Karpas-422 (cell line): ENCODE data around the gene AGRN. TPM values are rescaled to one million over a fixed set of nuclear protein-coding genes. Genes with fewer than 3 reads are reported as not detected.

Experiments
- DNase-seq: peaks from one replicate; pipeline ENCODE4 v3.0.0-alpha.2; 2015
- H2AFZ ChIP-seq: fragments of 200-600 bp; sonication (generic); 2 replicates; pipeline ENCODE4 v1.6.1; 2014; ENCODE audit warnings: antibody characterized with exemption, low read length, mixed read lengths
- H3K27ac ChIP-seq: fragments of 200-600 bp; sonication (generic); 2 replicates; pipeline ENCODE4 v1.5.1; 2014; ENCODE audit warnings: mild to moderate bottlenecking, low read length, moderate library complexity
- H3K27me3 ChIP-seq: fragments of 200-600 bp; sonication (generic); 2 replicates; pipeline ENCODE4 v1.6.1; 2014; ENCODE audit warnings: low read length, mixed read lengths
- H3K36me3 ChIP-seq: fragments of 200-600 bp; sonication (generic); 2 replicates; pipeline ENCODE4 v1.6.1; 2014; ENCODE audit warnings: low read length, mixed read lengths; ENCODE audit not compliant: insufficient read depth
- H3K4me1 ChIP-seq: fragments of 200-600 bp; sonication (generic); 2 replicates; pipeline ENCODE4 v1.6.1; 2014; ENCODE audit warnings: mild to moderate bottlenecking, low read length, mixed read lengths
- H3K4me2 ChIP-seq: fragments of 200-600 bp; sonication (generic); 2 replicates; pipeline ENCODE4 v1.6.1; 2014; ENCODE audit warnings: low read length, low read depth, mild to moderate bottlenecking; ENCODE audit not compliant: poor library complexity, severe bottlenecking
- H3K4me3 ChIP-seq: fragments of 200-600 bp; sonication (generic); 2 replicates; pipeline ENCODE4 v1.5.1; 2014; ENCODE audit warnings: mild to moderate bottlenecking, antibody characterized with exemption, low read length, mixed read lengths
- H3K79me2 ChIP-seq: fragments of 200-600 bp; sonication (generic); 2 replicates; pipeline ENCODE4 v1.6.1; 2014; ENCODE audit warnings: mild to moderate bottlenecking, low read length, mixed read lengths
- H3K9ac ChIP-seq: fragments of 200-600 bp; sonication (generic); 2 replicates; pipeline ENCODE4 v1.6.0; 2014; ENCODE audit warnings: low read length
- H3K9me2 ChIP-seq: fragments of 200-600 bp; sonication (generic), shearing (Covaris generic); replicated peaks from 2 replicates; pipeline ENCODE4 v1.6.0; 2014; ENCODE audit warnings: mild to moderate bottlenecking, low read length, moderate library complexity; ENCODE audit not compliant: insufficient read depth
- H3K9me3 ChIP-seq: fragments of 300-700, 200-600 bp; sonication (generic); 2 replicates; pipeline ENCODE4 v1.6.1; 2014; ENCODE audit warnings: low read length, mixed read lengths
- H4K20me1 ChIP-seq: fragments of 200-600 bp; sonication (generic); 2 replicates; pipeline ENCODE4 v1.6.1; 2014; ENCODE audit warnings: mild to moderate bottlenecking, antibody characterized with exemption, low read length, low read depth; ENCODE audit not compliant: insufficient read depth
- total RNA-seq: library from RNA; depleted of rRNA; stranded (reverse); fragments of >200 nt; shearing (Covaris generic); gene quantifications from 2 replicates; pipeline ENCODE4 v1.2.3, GENCODE V29; 2014; ENCODE audit warnings: low replicate concordance

Gene AGRN
- total RNA-seq, 1 experiment from 2014 or later = 2.4 TPM

DNA sequence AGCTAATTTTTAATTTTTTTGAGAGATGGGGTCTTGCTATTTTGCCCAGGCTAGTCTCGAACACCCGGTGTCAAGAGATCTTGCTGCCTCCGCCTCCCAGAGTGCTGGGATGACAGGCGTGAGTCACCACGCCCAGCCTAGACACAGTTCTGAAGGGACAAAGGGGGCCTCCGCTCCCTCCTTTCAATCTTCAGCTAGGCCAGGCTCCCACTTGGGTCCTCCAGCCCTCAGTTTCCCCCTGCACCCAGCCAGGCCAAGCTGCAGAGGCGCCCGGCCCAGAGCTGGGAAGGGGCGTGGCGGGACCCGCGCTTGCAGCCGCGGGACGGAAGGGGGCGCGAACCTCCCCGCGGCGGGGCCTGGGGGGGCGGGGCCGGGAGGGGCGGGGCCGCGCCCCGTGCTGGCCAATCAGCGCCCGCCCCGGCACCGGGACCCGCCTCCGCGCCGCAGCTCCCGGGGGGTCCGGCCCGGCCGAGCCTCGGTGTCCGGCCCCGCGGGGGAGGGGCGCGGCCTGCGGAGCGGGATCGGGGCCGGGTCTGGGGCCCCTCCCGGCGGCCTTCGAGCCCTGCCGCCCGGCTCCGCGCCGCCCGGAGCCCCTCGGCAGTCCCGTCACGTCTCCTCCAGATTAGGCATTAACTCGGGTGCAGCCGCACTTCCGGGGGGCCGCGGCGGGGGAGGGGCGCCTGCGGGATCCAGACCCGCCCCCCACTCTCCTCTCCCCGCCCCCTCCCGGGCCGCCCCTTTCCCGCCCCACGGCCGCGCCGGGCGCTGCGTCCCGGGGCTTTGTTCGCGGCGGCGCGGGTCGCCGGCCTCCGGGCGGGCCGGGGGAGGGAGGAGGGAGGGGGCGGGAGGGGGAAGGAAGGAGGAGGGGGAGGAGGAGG is 559 bp upstream of the AGRN start:
- Histone ChIP-seq H3K27ac (no peak overlapping the region), H2AFZ (no peak overlapping the region), H3K9me2 (no peaks in the 10 kb centered on the region), H3K9ac (peak overlapping the region; percentile 39; the same call in 1 of the 2 replicates), H3K36me3 (no peaks in the 10 kb centered on the region), H3K9me3 (no peaks in the 10 kb centered on the region), H3K4me3 (peak overlapping the region; percentile 51; the same call in 1 of the 2 replicates), H3K79me2 (no peaks in the 10 kb centered on the region), H3K4me1 (peaks cover 16% of the 10 kb centered on the region), H3K4me2 (peak overlapping the region; percentile 23), H3K27me3 (no peaks in the 10 kb centered on the region), H4K20me1 (peaks cover 16% of the 10 kb centered on the region; the same call in 1 of the 2 replicates)
- DNase-seq = peak; percentile 93

DNA sequence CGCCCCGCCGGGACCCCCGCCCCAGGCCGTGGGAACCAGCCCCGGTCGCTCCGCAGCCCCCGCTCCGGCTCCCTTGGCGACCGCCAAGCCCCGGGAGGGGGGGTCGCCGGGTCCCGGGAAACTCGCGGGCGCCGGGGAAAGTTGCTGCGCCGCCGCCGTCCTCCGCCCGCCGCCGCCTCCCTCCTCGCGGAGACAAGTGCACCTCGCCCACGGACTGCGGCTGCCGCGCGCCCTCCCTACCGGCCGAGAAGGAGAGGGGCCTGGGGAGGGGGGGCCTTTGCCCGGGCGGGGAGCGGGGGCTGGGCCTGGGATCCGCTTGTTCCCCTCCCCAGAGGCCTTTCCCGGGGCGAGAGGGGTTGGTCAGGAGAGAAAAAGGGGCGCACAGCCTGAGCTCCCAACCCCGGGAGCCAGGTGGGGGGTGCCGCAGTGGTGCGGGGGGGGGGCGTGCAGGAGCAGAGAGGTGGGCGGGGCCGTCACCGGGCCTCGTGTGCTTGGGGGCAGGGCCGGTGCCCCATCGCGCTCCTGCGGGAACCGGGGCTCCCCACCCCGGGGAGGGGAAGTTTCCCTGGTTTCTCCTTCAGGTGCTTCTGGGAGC is 592 bp downstream of the AGRN start:
- H3K4me2 ChIP-seq = peak overlapping the region; percentile 79
- H3K27ac ChIP-seq = no peak overlapping the region
- H3K9ac ChIP-seq = peak overlapping the region; percentile 61
- H3K79me2 ChIP-seq = no peaks in the 10 kb centered on the region
- peaks cover 11% of the 10 kb centered on the region for H3K4me1 ChIP-seq
- peak overlapping the region; percentile 67 for H3K4me3 ChIP-seq
- no peaks in the 10 kb centered on the region for H3K36me3 ChIP-seq
- H3K9me2 ChIP-seq = no peaks in the 10 kb centered on the region
- no peaks in the 10 kb centered on the region for H3K9me3 ChIP-seq
- DNase-seq = no peak
- no peak overlapping the region for H2AFZ ChIP-seq
- peaks cover 16% of the 10 kb centered on the region; the same call in 1 of the 2 replicates for H4K20me1 ChIP-seq
- H3K27me3 ChIP-seq = no peaks in the 10 kb centered on the region

DNA sequence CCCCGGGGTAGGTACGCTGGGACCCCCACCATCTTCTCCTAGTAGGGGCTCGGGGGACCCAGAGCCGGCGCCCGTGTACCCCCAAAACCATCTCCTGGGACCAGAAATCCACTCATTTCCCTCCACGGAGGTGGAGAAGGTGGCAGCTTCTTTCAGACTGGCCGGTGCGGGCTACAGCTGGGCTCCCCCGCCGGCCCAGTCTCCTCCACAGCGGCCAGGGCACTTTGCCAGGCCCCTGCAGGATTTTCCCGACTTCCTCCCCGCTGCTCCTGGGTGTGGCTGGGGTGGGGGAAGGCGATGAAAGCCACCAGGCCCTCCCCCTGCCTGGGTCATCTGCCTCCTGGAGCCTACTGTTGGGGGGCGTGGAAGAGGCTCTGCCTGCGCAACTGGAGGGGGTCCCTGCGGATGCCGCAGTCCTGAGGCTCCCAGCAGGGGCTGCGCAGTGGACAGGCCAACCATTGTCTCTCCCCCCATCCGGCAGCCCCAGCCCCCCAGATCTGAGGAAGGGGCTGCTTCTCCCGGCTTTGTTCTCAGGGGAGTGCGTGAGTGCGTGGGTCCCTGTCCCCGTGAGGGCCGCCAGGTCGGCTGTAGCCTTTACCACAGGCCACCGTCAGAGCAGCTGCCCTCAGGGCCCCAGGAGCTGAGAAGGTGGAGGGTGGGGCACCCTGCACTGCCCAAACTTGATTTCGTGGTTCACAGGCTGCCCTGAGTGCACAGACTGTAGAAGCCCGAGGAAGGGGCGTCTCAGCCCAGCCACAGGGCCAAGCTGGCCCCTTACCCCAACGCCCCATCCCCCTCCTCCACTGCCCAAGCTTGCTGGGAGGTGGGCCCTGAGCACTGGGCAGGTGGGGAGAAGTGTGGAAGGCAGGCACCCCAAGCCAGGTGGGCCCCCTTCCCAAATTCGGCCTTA is 1.3 kb downstream of the AGRN start:
- no peak overlapping the region for H2AFZ ChIP-seq
- H3K9me2 ChIP-seq = no peaks in the 10 kb centered on the region
- peaks cover 19% of the 10 kb centered on the region; the same call in 1 of the 2 replicates for H4K20me1 ChIP-seq
- H3K9ac ChIP-seq = no peak overlapping the region
- no peaks in the 10 kb centered on the region for H3K27me3 ChIP-seq
- DNase-seq = no peak
- H3K4me3 ChIP-seq = peak overlapping the region; percentile 67; the same call in 1 of the 2 replicates
- no peak overlapping the region for H3K27ac ChIP-seq
- H3K9me3 ChIP-seq = no peaks in the 10 kb centered on the region
- H3K79me2 ChIP-seq = no peaks in the 10 kb centered on the region
- peaks cover 11% of the 10 kb centered on the region for H3K4me1 ChIP-seq
- H3K4me2 ChIP-seq = peak overlapping the region; percentile 79
- H3K36me3 ChIP-seq = no peaks in the 10 kb centered on the region

DNA sequence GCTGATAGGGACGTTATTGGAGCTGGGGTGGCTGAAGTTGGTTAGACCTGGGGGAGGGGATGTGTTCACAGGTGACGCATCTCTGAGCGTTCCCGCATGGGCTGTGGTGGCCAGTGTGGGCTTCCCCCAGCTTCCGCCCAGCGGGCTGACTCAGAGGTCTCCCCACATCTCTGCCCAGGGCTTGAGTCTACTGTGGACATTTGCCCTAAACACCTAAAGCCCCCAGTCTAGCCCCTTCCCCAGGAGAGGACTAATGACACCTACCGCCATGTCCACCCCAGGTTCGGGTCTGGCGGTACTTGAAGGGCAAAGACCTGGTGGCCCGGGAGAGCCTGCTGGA is 2.0 kb downstream of the AGRN start:
- Histone ChIP-seq H3K27me3 (no peaks in the 10 kb centered on the region), H3K4me2 (no peak overlapping the region), H4K20me1 (peaks cover 20% of the 10 kb centered on the region; the same call in 1 of the 2 replicates), H3K36me3 (no peaks in the 10 kb centered on the region), H3K27ac (no peak overlapping the region), H3K79me2 (no peaks in the 10 kb centered on the region), H3K9ac (no peak overlapping the region), H2AFZ (no peak overlapping the region), H3K4me1 (peaks cover 11% of the 10 kb centered on the region), H3K4me3 (no peak overlapping the region), H3K9me2 (no peaks in the 10 kb centered on the region), H3K9me3 (no peaks in the 10 kb centered on the region)
- DNase-seq = no peak

DNA sequence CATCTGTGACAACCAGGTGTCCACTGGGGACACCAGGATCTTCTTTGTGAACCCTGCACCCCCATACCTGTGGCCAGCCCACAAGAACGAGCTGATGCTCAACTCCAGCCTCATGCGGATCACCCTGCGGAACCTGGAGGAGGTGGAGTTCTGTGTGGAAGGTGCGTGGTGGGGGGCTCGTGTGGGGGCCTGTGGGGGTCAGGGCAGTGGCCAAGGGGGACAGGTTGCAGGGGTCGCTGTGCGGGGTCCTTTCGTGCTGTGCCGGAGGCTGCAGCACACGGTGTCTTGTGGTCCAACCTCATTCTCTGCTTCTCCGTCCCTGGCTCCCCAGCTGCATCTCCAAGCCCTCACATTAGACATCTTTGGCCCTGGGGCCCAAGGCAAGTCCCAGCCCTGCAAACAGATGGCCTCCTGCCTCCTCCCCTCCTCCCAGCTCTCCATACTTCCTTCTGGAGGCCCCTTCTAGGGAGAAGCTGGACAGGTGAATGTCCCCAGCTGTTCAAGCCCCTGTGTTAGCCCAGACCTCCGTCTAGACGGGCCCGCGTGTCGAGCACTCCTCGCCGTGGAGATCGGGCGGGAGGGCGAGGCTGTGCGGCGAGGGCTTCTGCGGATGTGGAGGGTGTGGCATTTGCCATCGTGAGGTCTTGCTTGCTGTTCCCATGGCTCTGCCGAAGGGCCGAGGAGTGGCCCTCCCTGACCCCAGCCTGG is 2.5 kb downstream of the AGRN start:
- no peak overlapping the region for H3K4me3 ChIP-seq
- H3K4me1 ChIP-seq = peaks cover 11% of the 10 kb centered on the region
- peaks cover 20% of the 10 kb centered on the region; the same call in 1 of the 2 replicates for H4K20me1 ChIP-seq
- no peaks in the 10 kb centered on the region for H3K79me2 ChIP-seq
- H2AFZ ChIP-seq = no peak overlapping the region
- H3K9me3 ChIP-seq = no peaks in the 10 kb centered on the region
- H3K9ac ChIP-seq = no peak overlapping the region
- no peak overlapping the region for H3K4me2 ChIP-seq
- no peaks in the 10 kb centered on the region for H3K36me3 ChIP-seq
- no peak overlapping the region for H3K27ac ChIP-seq
- no peak for DNase-seq
- H3K9me2 ChIP-seq = no peaks in the 10 kb centered on the region
- H3K27me3 ChIP-seq = no peaks in the 10 kb centered on the region

DNA sequence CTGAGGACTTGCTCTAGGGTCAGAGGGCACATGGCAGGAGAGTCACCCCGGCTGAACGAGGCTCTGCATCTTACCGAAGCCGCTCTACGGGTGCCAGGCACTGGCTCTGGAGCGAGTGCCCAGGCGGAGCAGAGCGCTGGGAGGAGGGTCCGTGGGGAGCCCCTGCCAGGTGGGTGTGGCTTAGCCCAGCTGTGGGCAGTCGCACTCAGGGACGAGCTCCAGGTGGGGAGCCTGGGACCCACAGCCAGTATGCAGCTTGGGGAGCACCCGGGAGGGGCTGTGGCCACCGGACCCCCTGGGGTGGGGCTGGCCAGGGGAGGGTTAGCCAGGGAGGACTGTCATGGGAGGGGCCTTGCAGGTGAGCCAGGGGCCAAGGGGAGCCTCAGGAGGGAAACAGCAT is 3.8 kb downstream of the AGRN start:
- Histone ChIP-seq H2AFZ (no peak overlapping the region), H3K27me3 (no peaks in the 10 kb centered on the region), H3K4me2 (no peak overlapping the region), H3K9me2 (no peaks in the 10 kb centered on the region), H3K9ac (no peak overlapping the region), H3K79me2 (no peaks in the 10 kb centered on the region), H3K27ac (no peak overlapping the region), H3K9me3 (no peaks in the 10 kb centered on the region), H3K4me3 (no peak overlapping the region), H3K4me1 (peaks cover 11% of the 10 kb centered on the region), H3K36me3 (no peaks in the 10 kb centered on the region), H4K20me1 (peaks cover 20% of the 10 kb centered on the region; the same call in 1 of the 2 replicates)
- DNase-seq = no peak

DNA sequence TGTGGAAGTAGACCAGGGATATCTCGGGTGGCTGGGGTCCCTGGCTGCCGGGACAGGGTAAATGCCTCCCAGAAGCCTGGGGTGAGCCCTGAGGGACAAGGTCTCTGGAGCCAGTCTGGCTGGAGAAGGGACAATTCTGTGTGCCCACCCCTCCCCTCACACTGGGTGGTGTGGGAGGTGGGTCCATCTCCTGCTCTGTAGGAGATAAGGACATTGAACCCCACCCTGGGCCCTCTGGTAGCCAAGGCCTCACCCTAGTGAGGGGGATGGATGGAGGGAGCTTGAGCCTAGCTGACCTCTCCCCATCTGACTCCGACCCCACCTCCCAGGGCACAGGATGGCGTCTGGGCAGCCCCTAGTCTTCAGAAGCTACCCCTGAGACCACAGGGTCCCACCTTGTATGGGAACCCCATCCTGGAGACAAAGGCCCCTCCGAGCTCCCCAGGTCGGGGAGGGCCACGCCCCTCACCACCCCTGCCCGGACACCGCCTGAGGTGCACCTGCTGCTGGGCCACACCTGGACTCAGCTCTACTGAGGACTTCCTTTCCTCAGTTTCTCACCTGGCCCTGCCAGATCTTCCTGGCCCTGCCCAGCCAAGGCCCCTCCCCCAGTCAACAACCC is 4.3 kb downstream of the AGRN start:
- no peak overlapping the region for H3K27ac ChIP-seq
- no peak overlapping the region for H2AFZ ChIP-seq
- H3K4me3 ChIP-seq = no peak overlapping the region
- no peak overlapping the region for H3K9ac ChIP-seq
- peaks cover 11% of the 10 kb centered on the region for H3K4me1 ChIP-seq
- no peaks in the 10 kb centered on the region for H3K9me3 ChIP-seq
- H3K27me3 ChIP-seq = no peaks in the 10 kb centered on the region
- no peaks in the 10 kb centered on the region for H3K79me2 ChIP-seq
- peaks cover 20% of the 10 kb centered on the region; the same call in 1 of the 2 replicates for H4K20me1 ChIP-seq
- no peak for DNase-seq
- H3K36me3 ChIP-seq = no peaks in the 10 kb centered on the region
- H3K9me2 ChIP-seq = no peaks in the 10 kb centered on the region
- H3K4me2 ChIP-seq = no peak overlapping the region
